SK-N-SH treated with all-trans-retinoic acid at 6 μM for 48 hours (cell line): Measurements from ENCODE around the gene GNAQ.

ENCODE experiments used
- ATAC-seq: fragments of 200-7000 bp; cut with Tn5 transposase; 3 replicates; pipeline ENCODE4 v1.9.1; 2020; ENCODE audit warnings: mild to moderate bottlenecking, moderate library complexity
- ARNTL ChIP-seq: fragments of 450-650 bp; formaldehyde crosslinking; IDR thresholded peaks from 2 replicates; pipeline ENCODE4 v1.5.0; 2020; ENCODE audit warnings: low read depth, mild to moderate bottlenecking, moderate library complexity, borderline replicate concordance
- BACH2 ChIP-seq: fragments of 250-450 bp; sonication (Bioruptor Pico); IDR thresholded peaks from 2 replicates; pipeline ENCODE4 v1.9.0; 2021; ENCODE audit warnings: mild to moderate bottlenecking, borderline replicate concordance
- CREB5 ChIP-seq: fragments of 250-450 bp; sonication (Bioruptor Pico); IDR thresholded peaks from 2 replicates; pipeline ENCODE4 v1.5.1; 2020; ENCODE audit warnings: low read depth, mild to moderate bottlenecking, moderate library complexity
- CSDC2 ChIP-seq: fragments of 250-450 bp; sonication (Bioruptor Pico); IDR thresholded peaks from 2 replicates; pipeline ENCODE4 v1.5.0; 2020; ENCODE audit warnings: mild to moderate bottlenecking, moderate library complexity
- CSRNP3 ChIP-seq: fragments of 250-450 bp; sonication (Bioruptor Pico); IDR thresholded peaks from 2 replicates; pipeline ENCODE4 v1.5.1; 2021; ENCODE audit warnings: mild to moderate bottlenecking, moderate library complexity
- ESRRG ChIP-seq: fragments of 250-450 bp; sonication (Bioruptor Pico); IDR thresholded peaks from 2 replicates; pipeline ENCODE4 v1.6.1; 2021; ENCODE audit warnings: mild to moderate bottlenecking
- GLIS3 ChIP-seq: fragments of 250-450 bp; sonication (Bioruptor Pico); IDR thresholded peaks from 2 replicates; pipeline ENCODE4 v1.5.0; 2020; ENCODE audit warnings: mild to moderate bottlenecking, moderate library complexity
- ISL1 ChIP-seq: fragments of 250-450 bp; sonication (Bioruptor Pico); IDR thresholded peaks from 2 replicates; pipeline ENCODE4 v2.1.2; 2022; ENCODE audit warnings: mild to moderate bottlenecking, moderate library complexity
- OSR1 ChIP-seq: fragments of 250-450 bp; sonication (Bioruptor Pico); IDR thresholded peaks from 2 replicates; pipeline ENCODE4 v1.8.0; 2022; ENCODE audit warnings: moderate library complexity, mild to moderate bottlenecking, inconsistent platforms
- PATZ1 ChIP-seq: fragments of 250-450 bp; sonication (Bioruptor Pico); IDR thresholded peaks from 2 replicates; pipeline ENCODE4 v1.8.0; 2020; ENCODE audit warnings: mild to moderate bottlenecking, moderate library complexity, borderline replicate concordance
- POU6F1 ChIP-seq: fragments of 250-450 bp; sonication (Bioruptor Pico); IDR thresholded peaks from 2 replicates; pipeline ENCODE4 v1.8.0; 2021; ENCODE audit warnings: low read depth, mild to moderate bottlenecking, moderate library complexity, borderline replicate concordance
- PPARA ChIP-seq: fragments of 250-450 bp; sonication (Bioruptor Pico); IDR thresholded peaks from 2 replicates; pipeline ENCODE4 v1.5.0; 2020; ENCODE audit warnings: mild to moderate bottlenecking, borderline replicate concordance
- RARB ChIP-seq: fragments of 250-450 bp; sonication (Bioruptor Pico); IDR thresholded peaks from 2 replicates; pipeline ENCODE4 v1.8.0; 2021; ENCODE audit warnings: mild to moderate bottlenecking, moderate library complexity
- SNAI2 ChIP-seq: fragments of 250-450 bp; sonication (Bioruptor Pico); IDR thresholded peaks from 2 replicates; pipeline ENCODE4 v1.5.0; 2020; ENCODE audit warnings: mild to moderate bottlenecking, moderate library complexity
- TCF4 ChIP-seq: fragments of 250-450 bp; sonication (Bioruptor Pico); IDR thresholded peaks from 2 replicates; pipeline ENCODE4 v1.8.0; 2021; ENCODE audit warnings: mild to moderate bottlenecking, moderate library complexity, borderline replicate concordance
- TOX ChIP-seq: fragments of 250-450 bp; sonication (Bioruptor Pico); IDR thresholded peaks from 2 replicates; pipeline ENCODE4 v1.8.0; 2021; ENCODE audit warnings: mild to moderate bottlenecking, moderate library complexity, borderline replicate concordance
- TSHZ2 ChIP-seq: fragments of 250-450 bp; sonication (Bioruptor Pico); IDR thresholded peaks from 2 replicates; pipeline ENCODE4 v1.5.0; 2020; ENCODE audit warnings: mild to moderate bottlenecking, moderate library complexity
- ZC3H10 ChIP-seq: fragments of 250-450 bp; sonication (Bioruptor Pico); IDR thresholded peaks from 2 replicates; pipeline ENCODE4 v1.5.1; 2021; ENCODE audit warnings: mild to moderate bottlenecking, moderate library complexity
- ZFP3 ChIP-seq: fragments of 250-450 bp; sonication (Bioruptor Pico); IDR thresholded peaks from 2 replicates; pipeline ENCODE4 v1.5.0; 2020; ENCODE audit warnings: mild to moderate bottlenecking, moderate library complexity
- ZFP30 ChIP-seq: fragments of 450-650 bp; formaldehyde crosslinking; IDR thresholded peaks from 2 replicates; pipeline ENCODE4 v1.5.0; 2022; ENCODE audit warnings: mild to moderate bottlenecking, moderate library complexity
- ZNF565 ChIP-seq: fragments of 450-650 bp; formaldehyde crosslinking; conservative IDR thresholded peaks from 2 replicates; pipeline ENCODE4 v1.5.0; 2020; ENCODE audit warnings: low read depth, mild to moderate bottlenecking, moderate library complexity
- ZNF8 ChIP-seq: fragments of 450-650 bp; formaldehyde crosslinking; IDR thresholded peaks from 2 replicates; pipeline ENCODE4 v1.5.0; 2020; ENCODE audit warnings: mild to moderate bottlenecking, moderate library complexity

Gene GNAQ

GRCh38 chr9:77851882-77852595 lies 179.6 kb downstream of the GNAQ start:
- no peak for ATAC-seq
- no peak for TF ChIP-seq PATZ1 (CRISPR knock-in tag)
- TF ChIP-seq ZNF565 (CRISPR knock-in tag), result no peak
- TF ChIP-seq TSHZ2 (CRISPR knock-in tag), result no peak
- TF ChIP-seq ZFP30 (CRISPR knock-in tag), result no peak
- TF ChIP-seq OSR1 (CRISPR knock-in tag), result no peak
- TF ChIP-seq ESRRG (CRISPR knock-in tag), result no peak
- TF ChIP-seq ZFP3 (CRISPR knock-in tag), result no peak
- TF ChIP-seq SNAI2 (CRISPR knock-in tag), result no peak
- no peak for TF ChIP-seq ZNF8 (CRISPR knock-in tag)
- no peak for TF ChIP-seq CSDC2 (CRISPR knock-in tag)
- TF ChIP-seq TCF4 (CRISPR knock-in tag), result no peak
- no peak for TF ChIP-seq ISL1 (CRISPR knock-in tag)
- no peak for TF ChIP-seq RARB (CRISPR knock-in tag)
- no peak for TF ChIP-seq PPARA (CRISPR knock-in tag)
- TF ChIP-seq BACH2, result no peak
- no peak for TF ChIP-seq ARNTL (CRISPR knock-in tag)
- TF ChIP-seq CSRNP3, result no peak
- no peak for TF ChIP-seq TOX (CRISPR knock-in tag)
- TF ChIP-seq ZC3H10 (CRISPR knock-in tag), result no peak
- TF ChIP-seq POU6F1 (CRISPR knock-in tag), result no peak

GRCh38 chr9:77848897-77849296 lies 182.7 kb downstream of the GNAQ start:
- TF ChIP-seq ESRRG (CRISPR knock-in tag) (no peak), CSDC2 (CRISPR knock-in tag) (no peak), ZC3H10 (CRISPR knock-in tag) (no peak), ZNF8 (CRISPR knock-in tag) (no peak), OSR1 (CRISPR knock-in tag) (no peak), GLIS3 (CRISPR knock-in tag) (no peak), ZNF565 (CRISPR knock-in tag) (no peak), TSHZ2 (CRISPR knock-in tag) (no peak), CREB5 (CRISPR knock-in tag) (no peak), SNAI2 (CRISPR knock-in tag) (no peak), ISL1 (CRISPR knock-in tag) (no peak), CSRNP3 (no peak), TOX (CRISPR knock-in tag) (no peak), RARB (CRISPR knock-in tag) (no peak), ARNTL (CRISPR knock-in tag) (no peak), ZFP30 (CRISPR knock-in tag) (no peak)
- ATAC-seq, result peak; percentile 67
